HepG2 (cell line): Measurements from ENCODE around the gene STK11. TPM values are rescaled to one million over a fixed set of nuclear protein-coding genes. Genes with fewer than 3 reads are reported as not detected.

Experiments used
- AKAP8 ChIP-seq: sonication (generic); formaldehyde crosslinking; IDR thresholded peaks from 2 replicates; pipeline ENCODE4 v1.5.1; 2020; ENCODE audit warnings: mild to moderate bottlenecking, missing genetic modification reagents
- BCL3 ChIP-seq: sonication (generic); formaldehyde crosslinking; IDR thresholded peaks from 2 replicates; pipeline ENCODE4 v1.5.1; 2020; ENCODE audit warnings: mild to moderate bottlenecking, missing genetic modification reagents, moderate library complexity
- CCDC6 ChIP-seq: sonication (generic); formaldehyde crosslinking; IDR thresholded peaks from 2 replicates; pipeline ENCODE4 v1.8.1; 2022; ENCODE audit warnings: mild to moderate bottlenecking, missing genetic modification reagents, moderate library complexity
- ELK4 ChIP-seq: sonication (generic); formaldehyde crosslinking; IDR thresholded peaks from 2 replicates; pipeline ENCODE4 v1.9.0; 2021; ENCODE audit warnings: missing genetic modification reagents, borderline replicate concordance
- HOXA5 ChIP-seq: sonication (generic); formaldehyde crosslinking; IDR thresholded peaks from 2 replicates; pipeline ENCODE4 v1.4.0; 2020; ENCODE audit warnings: missing genetic modification reagents
- KLF12 ChIP-seq: sonication (generic); formaldehyde crosslinking; IDR thresholded peaks from 2 replicates; pipeline ENCODE4 v1.4.0; 2020; ENCODE audit warnings: missing genetic modification reagents, borderline replicate concordance
- KLF9 ChIP-seq: IDR thresholded peaks from 2 replicates; pipeline ENCODE4 v1.6.1; 2016; ENCODE audit warnings: low read depth
- KMT2B ChIP-seq: IDR thresholded peaks from 2 replicates; pipeline ENCODE4 v1.6.1; 2016; ENCODE audit warnings: missing genetic modification reagents, missing compliant biosample characterization
- MED8 ChIP-seq: sonication (generic); formaldehyde crosslinking; IDR thresholded peaks from 2 replicates; pipeline ENCODE4 v1.8.1; 2023; ENCODE audit warnings: mild to moderate bottlenecking, missing genetic modification reagents; ENCODE audit not compliant: insufficient replicate concordance
- MNT ChIP-seq: fragments of 450-650 bp; IDR thresholded peaks from 2 replicates; pipeline ENCODE4 v1.6.1; 2016
- SAFB2 ChIP-seq: sonication (generic); formaldehyde crosslinking; IDR thresholded peaks from 2 replicates; pipeline ENCODE4 v1.5.1; 2020; ENCODE audit warnings: missing genetic modification reagents, low read depth, mild to moderate bottlenecking, borderline replicate concordance
- SP2 ChIP-seq: sonication (generic); formaldehyde crosslinking; IDR thresholded peaks from 2 replicates; pipeline ENCODE4 v1.5.1; 2020; ENCODE audit warnings: mild to moderate bottlenecking, missing genetic modification reagents
- SRSF1 ChIP-seq: fragments of 200-400 bp; formaldehyde crosslinking; optimal IDR thresholded peaks from 2 replicates; pipeline ENCODE3; 2017; ENCODE audit warnings: mild to moderate bottlenecking, low read depth, low read length, moderate library complexity
- SRSF9 ChIP-seq: fragments of 200-400 bp; formaldehyde crosslinking; IDR thresholded peaks from 2 replicates; pipeline ENCODE4 v1.6.1; 2018; ENCODE audit warnings: borderline replicate concordance, mild to moderate bottlenecking, low read depth, low read length; ENCODE audit not compliant: insufficient read depth, poor library complexity, severe bottlenecking
- UBTF ChIP-seq: sonication (generic); formaldehyde crosslinking; IDR thresholded peaks from 2 replicates; pipeline ENCODE4 v1.4.0; 2020; ENCODE audit warnings: mild to moderate bottlenecking, missing genetic modification reagents
- ZNF598 ChIP-seq: sonication (generic); formaldehyde crosslinking; IDR thresholded peaks from 2 replicates; pipeline ENCODE4 v1.5.1; 2020; ENCODE audit warnings: mild to moderate bottlenecking, missing genetic modification reagents, borderline replicate concordance
- ZNF770 ChIP-seq: sonication (generic); formaldehyde crosslinking; IDR thresholded peaks from 2 replicates; pipeline ENCODE4 v1.5.0; 2020; ENCODE audit warnings: mild to moderate bottlenecking, missing genetic modification reagents
- ZUFSP ChIP-seq: sonication (generic); formaldehyde crosslinking; IDR thresholded peaks from 2 replicates; pipeline ENCODE4 v1.9.0; 2021; ENCODE audit warnings: missing genetic modification reagents, mild to moderate bottlenecking, borderline replicate concordance
- polyA plus RNA-seq, 8 experiments: library from polyadenylated mRNA; depleted of rRNA in 3 of 8; stranded (reverse) in 7 of 8; unstranded in 1 of 8; fragments of >200 nt; fragmentation: Illumina TruSeq in 4 of 8; extraction: Trizol in 4 of 8; gene quantifications; 2 replicates each; pipeline versions ENCODE4 v1.2.1 to v1.2.3, GENCODE V29; 2011 to 2016; ENCODE audit warnings: low read depth in 4 of 8, missing spikeins in 1 of 8, mixed read lengths in 1 of 8; ENCODE audit not compliant: insufficient read depth in 1 of 8
- total RNA-seq, 5 experiments: library from RNA; depleted of rRNA; stranded (reverse); fragments of >200 nt; fragmentation: Illumina TruSeq; extraction: Trizol; gene quantifications; 2 replicates each; pipeline ENCODE4 v1.2.3, GENCODE V29; 2016; ENCODE audit warnings: low read depth in 1 of 5

The STK11 gene
- total and polyA plus RNA-seq, 2 of the 13 experiments (the other 11 are each of a cell fraction or from before 2014, with no cell fraction given): 27.5 to 43.6 TPM

GRCh38 chr19:1244693-1245451 lies 39.3 kb downstream of the STK11 start (continued):
- no peak for TF ChIP-seq BCL3 (CRISPR knock-in tag)
- TF ChIP-seq SRSF1: peak; percentile 71
- no peak for TF ChIP-seq ZNF598 (CRISPR knock-in tag)
- peak; percentile 93 for TF ChIP-seq AKAP8
- TF ChIP-seq ELK4: no peak
- TF ChIP-seq HOXA5 (CRISPR knock-in tag): peak; percentile 17; the same call in 1 of the 2 replicates
- TF ChIP-seq ZNF770 (CRISPR knock-in tag): peak; percentile 58
- no peak; the same call in 1 of the 2 replicates for TF ChIP-seq SAFB2
- 0 out of 2 replicates have a peak, but pooled peaks have one; percentile 29 for TF ChIP-seq KMT2B (CRISPR knock-in tag)
- peak; percentile 96 for TF ChIP-seq KLF12
- TF ChIP-seq SRSF9: no peak
- TF ChIP-seq SP2 (CRISPR knock-in tag): peak; percentile 56
- TF ChIP-seq KLF9 (CRISPR knock-in tag): no peak
- peak; percentile 89 for TF ChIP-seq UBTF (CRISPR knock-in tag)
- no peak for TF ChIP-seq MNT
- peak; percentile 90 for TF ChIP-seq CCDC6 (CRISPR knock-in tag)
- peak; percentile 94 for TF ChIP-seq MED8 (CRISPR knock-in tag)
- no peak for TF ChIP-seq ZUFSP (CRISPR knock-in tag)
